PFSK-1 (cell line): ENCODE results near the gene PEX7.

Source experiments
- FOXP2 ChIP-seq: optimal IDR thresholded peaks from 2 replicates; pipeline ENCODE3; 2011; ENCODE audit warnings: borderline replicate concordance, control low read depth, inconsistent platforms; ENCODE audit not compliant: insufficient read depth; ENCODE audit errors: extremely low read length, extremely low read depth
- POLR2AphosphoS5 ChIP-seq: IDR thresholded peaks from 2 replicates; pipeline ENCODE4 v1.6.1; 2012; ENCODE audit warnings: low read depth, mild to moderate bottlenecking, control low read depth, low read length, moderate library complexity
- SIN3A ChIP-seq: IDR thresholded peaks from 2 replicates; pipeline ENCODE4 v1.6.1; 2012; ENCODE audit warnings: mild to moderate bottlenecking, low read length, moderate library complexity, borderline replicate concordance; ENCODE audit not compliant: insufficient read depth
- TAF1 ChIP-seq: IDR thresholded peaks from 2 replicates; pipeline ENCODE4 v1.6.1; 2012; ENCODE audit warnings: low read length, control low read depth, borderline replicate concordance; ENCODE audit not compliant: insufficient read depth
- TF ChIP-seq, protein P1 (sequence below), 2 experiments: IDR thresholded peaks; 2 replicates each; pipeline versions ENCODE4 v1.6.1 to v1.8.0; 2011 to 2012; ENCODE audit warnings: low read depth in 2 of 2, low read length in 2 of 2, control low read depth in 1 of 2, inconsistent platforms in 1 of 2, mild to moderate bottlenecking in 1 of 2, moderate library complexity in 1 of 2; ENCODE audit not compliant: insufficient read depth in 1 of 2

Gene PEX7

GRCh38 chr6:136782021-136782770 is 40.2 kb upstream of the PEX7 start:
- TF ChIP-seq, protein P1, sequence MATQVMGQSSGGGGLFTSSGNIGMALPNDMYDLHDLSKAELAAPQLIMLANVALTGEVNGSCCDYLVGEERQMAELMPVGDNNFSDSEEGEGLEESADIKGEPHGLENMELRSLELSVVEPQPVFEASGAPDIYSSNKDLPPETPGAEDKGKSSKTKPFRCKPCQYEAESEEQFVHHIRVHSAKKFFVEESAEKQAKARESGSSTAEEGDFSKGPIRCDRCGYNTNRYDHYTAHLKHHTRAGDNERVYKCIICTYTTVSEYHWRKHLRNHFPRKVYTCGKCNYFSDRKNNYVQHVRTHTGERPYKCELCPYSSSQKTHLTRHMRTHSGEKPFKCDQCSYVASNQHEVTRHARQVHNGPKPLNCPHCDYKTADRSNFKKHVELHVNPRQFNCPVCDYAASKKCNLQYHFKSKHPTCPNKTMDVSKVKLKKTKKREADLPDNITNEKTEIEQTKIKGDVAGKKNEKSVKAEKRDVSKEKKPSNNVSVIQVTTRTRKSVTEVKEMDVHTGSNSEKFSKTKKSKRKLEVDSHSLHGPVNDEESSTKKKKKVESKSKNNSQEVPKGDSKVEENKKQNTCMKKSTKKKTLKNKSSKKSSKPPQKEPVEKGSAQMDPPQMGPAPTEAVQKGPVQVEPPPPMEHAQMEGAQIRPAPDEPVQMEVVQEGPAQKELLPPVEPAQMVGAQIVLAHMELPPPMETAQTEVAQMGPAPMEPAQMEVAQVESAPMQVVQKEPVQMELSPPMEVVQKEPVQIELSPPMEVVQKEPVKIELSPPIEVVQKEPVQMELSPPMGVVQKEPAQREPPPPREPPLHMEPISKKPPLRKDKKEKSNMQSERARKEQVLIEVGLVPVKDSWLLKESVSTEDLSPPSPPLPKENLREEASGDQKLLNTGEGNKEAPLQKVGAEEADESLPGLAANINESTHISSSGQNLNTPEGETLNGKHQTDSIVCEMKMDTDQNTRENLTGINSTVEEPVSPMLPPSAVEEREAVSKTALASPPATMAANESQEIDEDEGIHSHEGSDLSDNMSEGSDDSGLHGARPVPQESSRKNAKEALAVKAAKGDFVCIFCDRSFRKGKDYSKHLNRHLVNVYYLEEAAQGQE (IDR thresholded peaks at IDR 0.05; ENCODE audit: insufficient read depth in 1 of 2, low read depth in 2 of 2, low read length in 2 of 2), result no peak
- TF ChIP-seq POLR2AphosphoS5 (no peak), TAF1 (no peak)

GRCh38 chr6:136783021-136783420 is 39.4 kb upstream of the PEX7 start:
- TF ChIP-seq FOXP2, result no peak
- no peak for TF ChIP-seq SIN3A
- no peak for TF ChIP-seq POLR2AphosphoS5
- TF ChIP-seq, protein P1 (IDR thresholded peaks at IDR 0.05; ENCODE audit: insufficient read depth in 1 of 2, low read depth in 2 of 2, low read length in 2 of 2), result no peak
- no peak for TF ChIP-seq TAF1

GRCh38 chr6:136783495-136784270 is 38.7 kb upstream of the PEX7 start:
- TF ChIP-seq, protein P1 (IDR thresholded peaks at IDR 0.05; ENCODE audit: insufficient read depth in 1 of 2, low read depth in 2 of 2, low read length in 2 of 2), result no peak
- TF ChIP-seq FOXP2 (no peak), POLR2AphosphoS5 (no peak), TAF1 (no peak), SIN3A (no peak)

DNA sequence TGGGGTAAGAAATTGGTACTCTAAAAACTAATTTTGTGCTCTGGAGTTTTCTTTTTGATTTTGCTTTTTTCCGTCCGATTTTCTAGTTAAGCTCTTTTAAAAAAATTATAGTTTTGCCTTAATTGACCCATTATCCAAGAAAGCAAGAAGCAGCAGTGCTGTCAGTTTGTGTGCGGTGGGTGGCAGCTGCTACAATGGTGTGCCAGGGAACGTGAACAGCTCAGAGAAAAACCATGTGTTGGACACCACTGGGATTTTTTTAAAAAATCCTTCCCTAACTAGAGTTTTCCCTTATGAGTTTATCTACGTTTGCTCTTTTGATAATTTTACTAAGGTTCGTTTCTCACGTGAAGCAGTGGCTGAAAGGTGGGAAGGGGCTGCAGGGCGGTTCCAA is 38.1 kb upstream of the PEX7 start:
- no peak for TF ChIP-seq POLR2AphosphoS5
- TF ChIP-seq, protein P1 (IDR thresholded peaks at IDR 0.05; ENCODE audit: insufficient read depth in 1 of 2, low read depth in 2 of 2, low read length in 2 of 2), result no peak
- TF ChIP-seq FOXP2, result no peak
- no peak for TF ChIP-seq SIN3A
- TF ChIP-seq TAF1, result no peak
